ENCODE data around the gene TWF1. TPM values are rescaled to one million over a fixed set of nuclear protein-coding genes. Genes with fewer than 3 reads are reported as not detected.
"Not testable (repeated sequence)": the region's sequence is repeated elsewhere in the genome, so short reads cannot be mapped to it uniquely, and the experiment has no call there.

TWF1 gene
- polyA plus RNA-seq (2014; cell fraction: cytosol; rRNA removed) = 52.2 and 68.7 TPM in 2 replicates
- polyA plus RNA-seq (2014; cell fraction: nucleus; rRNA removed) = 37.7 and 42.4 TPM in 2 replicates

DNA sequence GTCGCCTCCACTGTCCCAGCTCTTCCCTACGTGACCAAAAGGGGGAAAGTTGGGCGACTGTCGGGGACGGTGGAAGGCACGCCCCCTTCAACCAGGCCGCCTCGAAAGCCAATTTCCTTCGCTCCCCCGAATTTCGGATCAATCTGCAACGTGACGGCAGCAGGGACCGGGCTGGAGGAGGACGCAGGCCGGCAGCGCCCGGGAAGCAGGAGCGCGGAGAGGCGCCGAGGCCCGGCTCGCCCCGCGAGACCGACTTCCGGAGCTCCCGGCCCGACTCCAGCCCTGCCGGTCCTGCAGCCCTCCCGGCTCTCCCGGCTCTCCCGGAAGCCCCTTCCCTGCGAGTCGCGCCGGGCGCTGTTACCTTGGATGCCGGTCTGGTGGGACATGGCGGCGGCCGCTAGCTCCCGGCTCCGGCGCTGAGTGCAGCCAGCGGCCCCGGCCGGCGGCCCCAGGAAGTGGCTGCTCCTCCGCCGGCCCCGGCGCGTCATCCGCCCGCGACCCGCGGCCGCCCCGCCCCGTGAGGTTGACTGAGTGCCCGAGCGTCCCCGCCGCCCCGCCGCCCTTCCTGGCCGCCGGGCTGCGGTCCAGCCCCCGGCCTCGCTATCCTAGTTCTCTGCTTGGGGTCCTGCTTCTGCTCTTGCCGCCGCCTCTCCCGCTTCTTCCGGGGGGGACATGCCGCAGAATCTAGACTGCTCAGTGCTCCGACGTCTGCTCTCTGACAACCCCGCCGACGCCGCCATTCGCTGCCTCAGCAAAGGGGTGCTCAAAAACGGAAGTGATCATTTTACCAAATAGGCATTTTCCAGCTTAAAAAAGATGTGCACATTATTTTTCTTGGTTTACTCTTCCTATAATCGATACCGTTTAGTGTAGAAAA, at the start of gene TWF1:
Gene TWF1, minus strand, starts transcription at position 458 of the 877 bp plus-strand sequence. Its CDS starts 72 bp downstream, at position 386.
- DNase-seq (ENCODE audit: low spot score) = peak; percentile 78

DNA sequence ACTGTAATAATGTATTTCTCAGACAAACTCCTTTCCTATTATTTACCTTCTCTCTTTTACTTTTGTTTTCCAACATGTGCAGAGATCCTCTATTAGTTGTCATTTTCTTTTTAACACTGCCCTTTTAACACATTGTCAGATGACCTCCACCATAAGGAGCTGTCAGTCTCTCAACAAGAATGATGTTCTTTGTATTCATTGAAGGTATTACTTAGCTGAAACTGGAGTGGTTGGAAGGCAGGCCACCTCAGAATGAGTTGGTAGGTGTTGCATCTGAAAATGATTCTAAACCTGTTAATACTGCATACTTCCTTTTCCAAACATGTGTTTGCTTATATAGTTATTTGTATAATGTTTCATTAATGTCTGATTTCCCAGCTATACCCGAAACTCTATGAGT, 46.6 kb upstream of the TWF1 start:
- DNase-seq (ENCODE audit: low spot score) = no peak

DNA sequence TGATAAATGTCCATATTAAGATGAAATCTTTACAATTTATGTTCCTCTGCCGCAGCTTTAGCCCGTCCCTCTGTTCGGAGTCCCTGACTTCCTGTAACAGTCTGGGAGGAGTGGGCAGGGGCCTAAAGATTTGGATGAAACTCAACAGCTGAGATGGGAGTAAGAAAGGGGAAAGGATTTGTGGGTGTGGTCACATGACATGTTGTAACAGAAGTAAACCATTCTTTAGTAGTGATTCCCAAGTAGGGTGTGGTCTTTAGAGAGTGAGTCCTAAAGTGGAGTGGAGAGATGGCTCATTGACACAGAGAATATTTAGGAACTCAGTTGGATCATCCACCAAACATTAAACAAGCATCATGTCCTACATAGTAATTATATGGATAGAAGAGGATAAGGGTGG, 42.7 kb upstream of the TWF1 start:
- DNase-seq (ENCODE audit: low spot score) = no peak

DNA sequence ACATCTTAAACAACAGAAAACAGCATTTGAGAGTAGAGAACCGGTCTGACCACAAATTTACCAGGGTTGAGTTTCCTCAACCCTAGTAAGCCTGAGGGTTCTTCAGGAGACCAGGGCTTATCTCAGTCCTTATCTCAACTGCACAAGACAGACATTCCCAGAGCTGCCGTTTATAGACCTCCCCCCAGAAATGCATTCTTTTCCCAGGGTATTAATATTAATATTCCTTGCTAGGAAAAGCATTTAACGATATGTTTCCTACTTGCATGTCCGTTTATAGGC, 42.0 kb upstream of the TWF1 start:
- no peak for DNase-seq (ENCODE audit: low spot score)

DNA sequence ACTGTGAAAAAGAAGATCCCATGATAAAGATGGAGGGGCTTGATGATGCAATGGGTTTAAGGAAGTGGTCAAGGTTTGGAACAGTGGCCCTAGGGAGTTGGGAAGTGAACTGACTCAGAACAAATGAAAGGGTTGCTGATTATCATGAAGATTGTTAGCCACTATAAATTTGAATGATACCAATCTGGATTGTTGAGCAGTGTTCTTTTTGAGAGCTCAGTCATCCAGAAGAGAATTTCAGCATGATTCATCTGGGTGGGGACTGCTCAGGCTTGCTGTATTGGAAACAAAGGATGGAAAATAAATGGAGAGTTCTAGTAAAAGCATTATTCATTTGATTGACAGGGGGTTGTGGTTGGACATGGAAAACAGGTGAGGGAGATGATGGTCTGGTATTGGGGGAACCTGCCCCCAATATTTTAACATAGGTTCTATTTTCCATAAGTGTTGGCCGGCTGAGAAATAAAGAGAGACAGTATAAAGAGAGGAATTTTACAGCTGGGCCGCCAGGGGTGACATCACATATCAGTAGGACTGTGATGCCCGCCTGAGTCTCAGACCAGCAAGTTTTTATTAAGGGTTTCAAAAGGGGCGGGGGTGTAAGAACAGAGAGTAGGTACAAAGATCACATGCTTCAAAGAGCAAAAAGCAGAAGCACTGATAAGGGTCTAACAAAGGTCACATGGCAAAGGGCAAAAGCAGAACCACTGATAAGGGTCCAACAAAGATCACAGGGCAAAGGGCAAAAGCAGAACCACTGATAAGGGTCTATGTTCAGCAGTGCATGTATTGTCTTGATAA, 41.5 kb upstream of the TWF1 start:
- DNase-seq (ENCODE audit: low spot score) = not testable (repeated sequence)

DNA sequence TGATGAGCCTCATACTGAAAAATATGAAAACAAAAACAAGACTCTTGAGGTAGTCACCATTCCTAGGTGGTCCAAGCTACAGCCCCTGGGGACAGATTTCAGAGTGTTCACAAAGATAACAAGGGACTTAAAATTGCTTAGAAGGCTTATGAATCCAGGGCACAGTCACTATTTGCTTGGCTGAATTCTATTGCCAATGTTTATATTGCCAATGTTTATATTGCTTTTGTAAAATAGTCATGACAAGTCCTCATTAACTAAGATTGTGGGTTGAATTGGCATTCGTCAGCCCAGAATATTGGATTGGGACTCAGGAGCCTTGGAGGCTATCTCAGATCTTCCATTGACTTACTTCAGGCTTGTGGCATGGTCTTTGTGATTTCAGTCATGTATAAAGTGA, 36.1 kb upstream of the TWF1 start:
- DNase-seq (ENCODE audit: low spot score) = no peak

DNA sequence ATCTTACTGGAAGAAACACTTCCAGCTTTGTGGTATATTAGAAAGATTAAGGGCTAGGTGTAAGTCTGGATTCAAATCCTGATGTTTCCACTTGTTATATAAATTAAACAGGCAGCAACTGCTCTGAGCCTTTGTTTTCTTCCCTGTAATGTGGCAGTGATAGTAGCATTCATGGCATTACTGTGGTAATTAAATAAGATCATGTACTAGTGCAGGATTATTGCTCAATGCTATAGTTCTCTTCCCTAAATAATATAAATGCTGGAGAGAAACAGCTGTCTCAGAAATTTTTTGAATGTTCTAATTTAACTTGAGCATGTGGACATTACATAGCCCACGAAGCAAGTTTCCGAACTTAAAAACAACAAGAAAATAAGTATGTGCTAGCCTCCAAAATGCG, 35.1 kb upstream of the TWF1 start:
- DNase-seq (ENCODE audit: low spot score) = no peak

DNA sequence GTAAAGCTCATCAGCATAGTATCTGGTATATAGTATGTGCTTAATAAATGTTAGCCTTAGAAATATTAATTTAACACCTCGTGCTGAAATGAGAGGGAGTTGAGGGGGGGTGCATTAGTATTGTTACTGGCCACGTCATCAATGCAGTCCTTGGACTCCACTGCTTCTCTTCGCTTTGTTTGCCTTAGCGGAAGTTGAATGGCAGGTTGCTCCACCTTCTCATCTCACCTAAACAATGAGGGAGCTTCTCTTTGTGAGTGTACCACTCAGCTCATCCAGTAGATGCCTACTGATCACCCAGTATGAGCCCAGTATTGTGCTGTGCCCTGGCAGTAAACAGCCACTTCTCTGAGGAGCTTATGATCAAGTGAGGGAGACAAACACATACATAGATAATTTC, 34.2 kb upstream of the TWF1 start:
- DNase-seq (ENCODE audit: low spot score) = no peak

DNA sequence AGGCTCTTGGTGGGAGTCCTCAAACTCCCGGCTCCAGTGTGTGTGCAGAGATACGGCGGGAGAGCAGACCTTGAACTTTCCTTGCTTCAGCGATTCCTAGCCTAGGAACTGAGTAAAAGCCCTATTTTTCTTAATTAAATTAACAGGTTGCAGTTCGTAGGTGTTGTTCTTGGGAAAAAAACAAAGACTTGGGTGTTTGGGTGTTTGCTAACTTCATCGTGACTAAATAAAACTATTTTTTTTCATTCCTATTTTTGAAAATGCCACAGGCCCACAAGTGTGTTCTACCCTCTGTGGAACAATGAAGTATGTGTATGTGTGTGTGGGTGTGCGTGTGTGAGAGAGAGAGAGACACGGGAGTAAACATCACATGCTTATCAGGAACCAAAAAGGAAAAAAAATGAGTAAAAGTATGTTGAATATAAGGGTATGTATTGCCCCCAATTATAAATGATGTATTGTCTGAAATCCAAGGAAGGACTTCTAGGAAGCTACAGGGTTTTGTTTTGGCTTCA, 30.4 kb upstream of the TWF1 start:
- no peak for DNase-seq (ENCODE audit: low spot score)

DNA sequence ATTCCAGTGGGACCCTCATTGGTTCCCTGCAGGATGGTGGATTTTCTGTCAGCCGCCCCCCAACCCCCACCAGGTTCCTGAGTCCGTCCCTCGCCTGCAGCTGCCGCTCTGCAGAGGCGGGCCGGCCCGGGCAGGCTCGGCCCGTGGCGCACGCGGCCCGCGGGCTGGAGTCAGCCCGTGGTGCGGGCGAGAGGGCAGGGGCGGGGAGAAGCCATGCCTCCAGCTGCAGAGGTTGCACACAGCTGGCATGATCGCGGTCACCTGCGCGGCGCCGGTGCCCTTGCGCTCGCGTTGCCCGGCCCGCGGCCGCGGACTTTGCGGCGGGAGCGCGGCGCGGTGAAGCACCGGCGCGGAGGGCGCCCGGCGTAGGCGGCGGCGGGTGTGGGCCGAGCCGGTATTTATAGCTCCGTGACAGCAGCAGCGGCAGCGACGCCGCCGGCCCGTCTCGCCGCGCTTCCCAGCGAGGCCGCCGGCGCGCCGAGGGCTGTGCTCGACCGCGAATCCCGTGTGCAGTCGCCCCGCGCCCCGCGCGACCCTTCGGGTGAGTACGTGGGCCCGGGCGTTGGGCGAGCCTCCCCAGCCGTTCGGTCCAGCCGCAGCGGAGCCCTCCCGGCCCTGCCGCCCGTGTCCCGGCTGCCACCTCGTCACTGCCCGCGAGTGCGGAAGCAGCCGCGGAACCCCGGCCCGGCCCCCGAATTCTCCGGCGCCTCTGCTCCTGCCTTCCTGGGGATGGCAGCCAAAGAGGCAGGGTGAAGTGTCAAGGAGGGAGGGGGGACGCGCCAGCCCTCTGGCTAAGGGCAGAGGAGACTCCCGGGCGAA, 29.7 kb upstream of the TWF1 start, which contains the start of gene TMEM117:
Gene TMEM117, plus strand, starts transcription at position 426 of the 819 bp plus-strand sequence.
- DNase-seq (ENCODE audit: low spot score) = peak; percentile 57

DNA sequence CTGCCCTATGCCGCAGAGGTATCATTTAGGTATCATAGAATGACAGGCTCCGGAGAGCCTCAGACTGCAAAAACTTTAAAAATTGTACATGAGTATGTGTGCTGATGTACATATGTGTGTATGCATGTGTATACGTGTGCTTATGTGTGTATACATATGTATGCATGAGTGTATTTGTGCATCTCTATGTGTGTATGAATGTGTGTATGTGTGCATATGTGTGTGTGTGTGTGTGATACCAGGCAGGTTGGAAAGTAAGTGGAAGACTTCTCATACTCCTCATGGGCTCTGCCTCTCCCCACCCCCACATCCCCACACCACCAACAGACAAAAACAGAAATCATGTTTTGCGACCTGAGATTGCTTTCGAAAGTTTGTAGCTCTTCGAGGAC, 29.1 kb upstream of the TWF1 start:
- no peak for DNase-seq (ENCODE audit: low spot score)

DNA sequence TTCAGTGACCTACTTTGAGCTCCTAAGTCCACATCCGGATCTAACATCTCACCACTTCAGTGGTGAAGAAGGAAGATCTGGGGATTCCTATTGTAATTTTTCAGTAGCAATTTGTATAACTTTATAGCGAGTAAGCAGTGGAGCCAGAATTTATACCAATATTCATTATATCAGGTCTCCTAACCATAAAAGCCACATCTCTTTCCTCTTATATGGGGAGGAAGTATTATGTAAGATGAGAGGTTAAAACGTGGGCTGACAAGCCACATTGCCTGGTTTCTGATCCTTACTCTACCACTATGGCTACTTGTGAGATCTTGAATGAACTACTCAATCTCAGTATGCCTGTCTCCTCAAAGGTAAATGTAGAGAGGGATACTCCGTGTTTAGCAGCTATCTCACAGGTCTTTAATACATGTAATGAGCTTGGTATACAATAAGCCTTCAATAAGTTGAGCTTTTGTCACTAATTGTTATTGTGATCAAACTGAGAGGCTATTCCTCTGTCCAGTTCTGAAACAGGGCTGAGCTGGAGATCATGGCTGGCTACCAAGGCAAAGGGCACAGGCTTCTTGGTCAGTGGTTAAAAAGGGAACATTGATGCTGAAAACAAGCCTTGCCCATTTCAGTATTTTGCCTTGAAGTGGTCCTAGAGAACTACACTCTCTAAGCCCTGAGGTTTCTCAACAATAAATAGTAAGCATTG, 26.5 kb upstream of the TWF1 start:
- no peak for DNase-seq (ENCODE audit: low spot score)

DNA sequence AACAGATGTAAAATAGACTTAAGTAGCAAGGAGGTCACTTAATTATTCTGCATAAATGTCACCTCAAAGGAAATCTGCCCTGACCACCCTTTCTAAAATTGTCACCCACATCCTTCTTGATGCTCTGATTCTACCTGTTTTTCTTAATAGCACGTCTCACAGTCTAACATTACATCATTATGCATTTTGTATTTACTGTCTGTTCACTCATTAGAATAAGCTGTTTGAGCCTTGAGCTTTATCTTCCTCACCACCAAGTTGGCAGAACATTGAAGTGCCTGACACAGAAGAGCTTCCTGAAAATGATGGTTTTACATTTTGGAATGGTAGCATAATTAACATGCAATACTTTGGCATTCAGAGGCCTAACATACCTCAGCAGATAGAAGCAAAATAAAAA, 21.0 kb upstream of the TWF1 start:
- DNase-seq (ENCODE audit: low spot score) = no peak

DNA sequence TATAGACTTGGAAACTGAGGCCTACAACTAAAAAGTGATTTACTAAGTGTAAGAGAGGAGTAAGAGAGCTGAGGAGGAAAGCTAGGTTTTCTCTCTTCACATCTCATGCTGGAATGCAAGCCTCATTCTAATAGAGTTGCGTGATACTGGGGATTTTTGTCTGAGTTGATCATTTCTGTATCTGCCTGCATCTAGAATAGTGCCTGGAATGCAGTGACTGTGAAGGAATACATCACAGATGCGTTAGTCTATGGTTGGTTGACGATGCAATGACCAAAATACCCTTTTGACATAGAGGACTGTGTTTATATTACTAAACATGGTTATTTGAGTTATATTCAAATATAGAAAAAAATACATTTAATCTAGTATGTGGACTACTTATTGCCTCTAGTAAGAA, 20.6 kb upstream of the TWF1 start:
- DNase-seq (ENCODE audit: low spot score) = no peak

DNA sequence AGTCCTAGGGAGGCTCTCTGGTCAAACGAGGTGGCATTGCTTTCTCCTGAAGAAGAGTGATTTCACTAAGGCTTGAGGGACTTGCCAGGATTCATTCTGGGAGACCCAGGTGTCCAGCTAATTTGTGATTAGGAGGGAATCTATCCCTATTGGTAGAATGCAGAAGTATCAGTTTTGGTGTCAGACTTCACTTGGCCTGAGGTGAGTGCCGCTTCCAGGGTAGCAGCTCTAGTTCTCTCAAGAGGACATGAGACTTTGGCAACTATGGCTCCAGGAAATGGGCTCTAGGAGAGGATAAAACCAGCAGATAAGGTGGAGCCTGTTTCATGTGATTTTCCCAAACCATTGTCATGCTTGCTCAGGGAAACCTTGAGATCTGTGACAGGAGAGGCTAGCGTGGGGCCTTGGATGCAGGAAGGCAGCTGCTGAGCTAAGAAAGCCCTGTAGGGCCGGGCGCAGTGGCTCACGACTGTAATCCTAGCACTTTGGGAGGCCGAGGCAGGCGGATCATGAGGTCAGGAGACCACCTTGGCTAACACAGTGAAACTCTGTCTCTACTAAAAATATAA, 18.2 kb upstream of the TWF1 start:
- DNase-seq (ENCODE audit: low spot score) = no peak

DNA sequence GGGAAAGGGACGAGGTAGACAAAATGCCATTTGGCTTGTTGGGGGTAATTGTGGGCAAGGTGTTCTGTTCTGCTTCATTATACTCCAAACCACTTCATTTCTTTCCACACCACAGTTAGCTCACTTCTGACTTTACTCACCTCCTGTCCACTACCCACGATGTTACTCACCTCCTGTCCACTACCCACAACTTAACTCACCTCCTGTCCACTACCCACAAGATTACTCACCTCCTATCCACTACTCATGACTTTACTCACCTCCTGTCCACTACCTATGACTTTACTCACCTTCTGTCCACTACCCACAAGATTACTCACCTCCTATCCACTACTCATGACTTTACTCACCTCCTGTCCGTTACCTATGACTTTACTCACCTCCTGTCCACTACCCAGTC, 10.1 kb upstream of the TWF1 start:
- DNase-seq (ENCODE audit: low spot score) = no peak

DNA sequence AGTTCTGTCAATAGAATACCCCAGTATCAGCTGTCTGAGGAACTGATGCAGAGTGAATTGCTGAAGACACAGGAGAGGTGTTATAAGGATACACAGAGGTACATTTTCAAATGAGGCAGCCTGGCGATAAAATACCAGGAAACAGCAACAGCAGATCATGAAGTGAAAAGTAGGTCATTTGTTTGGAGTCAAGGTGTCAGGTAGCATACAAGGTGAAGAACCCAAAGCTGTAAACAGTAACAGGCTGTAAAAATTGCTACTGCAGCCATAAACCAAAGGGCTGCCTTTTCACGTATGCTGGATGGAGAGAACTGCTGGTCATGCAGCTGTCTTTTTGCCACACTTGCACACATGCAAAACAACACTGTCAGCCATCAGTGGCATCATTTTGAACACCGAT, 9.3 kb upstream of the TWF1 start:
- no peak for DNase-seq (ENCODE audit: low spot score)

DNA sequence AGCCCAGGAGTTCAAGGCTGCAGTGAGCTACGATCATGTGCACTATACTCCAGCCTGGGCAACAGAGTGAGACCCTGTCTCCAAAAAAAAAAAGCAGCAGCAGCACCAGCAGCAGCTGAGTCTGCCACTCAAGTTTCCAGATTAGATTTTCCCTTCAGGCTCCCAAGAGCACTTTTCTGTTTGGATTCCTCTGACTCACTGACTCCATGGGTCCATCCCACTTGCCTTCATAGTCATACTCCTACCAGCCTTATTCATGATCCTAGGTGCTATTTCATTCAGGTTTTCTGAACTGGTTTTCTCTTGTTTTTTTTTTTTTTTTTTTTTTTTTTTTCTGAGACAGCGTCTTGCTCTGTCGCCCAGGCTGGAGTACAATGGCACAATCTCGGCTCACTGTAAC, 6.8 kb upstream of the TWF1 start:
- DNase-seq (ENCODE audit: low spot score) = no peak

DNA sequence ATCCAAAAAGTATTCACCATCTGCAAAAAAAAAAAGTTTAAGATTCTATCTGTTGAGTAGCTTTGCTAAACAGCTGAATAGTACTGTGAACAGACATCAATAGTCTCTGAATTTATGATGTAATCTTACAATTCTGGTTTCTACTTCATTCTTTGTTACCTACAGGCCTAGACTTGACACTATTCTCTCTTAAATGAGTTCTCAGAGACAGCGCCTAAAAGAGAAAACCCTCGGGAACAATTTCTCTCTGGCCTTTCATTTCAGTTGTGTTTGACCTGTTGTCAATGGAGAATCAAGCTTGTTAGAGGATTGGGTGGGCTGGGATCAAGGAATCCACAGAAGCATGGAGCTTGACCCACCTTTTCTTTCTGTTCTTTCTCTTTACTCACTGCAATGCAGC, 5.9 kb upstream of the TWF1 start:
- no peak for DNase-seq (ENCODE audit: low spot score)

DNA sequence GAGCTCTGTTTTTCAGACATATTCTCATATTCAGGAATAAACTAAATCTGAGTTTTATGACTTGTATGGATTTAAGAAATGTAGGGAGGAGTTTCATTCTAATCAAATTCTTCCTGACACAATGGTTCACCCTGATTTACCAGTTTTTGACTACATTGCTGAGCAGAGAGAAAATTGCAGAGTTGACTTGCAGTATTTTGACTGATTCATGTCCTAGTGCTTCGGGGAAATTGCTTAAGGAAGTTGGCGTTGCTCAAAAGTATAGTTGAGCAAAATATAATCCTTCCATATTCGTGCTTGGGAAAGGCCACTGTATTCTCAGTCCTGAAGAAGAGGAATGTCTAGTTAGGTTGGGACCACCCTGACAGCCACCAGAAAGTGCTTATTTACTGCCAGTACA, 1.3 kb upstream of the TWF1 start:
- DNase-seq (ENCODE audit: low spot score) = no peak

DNA sequence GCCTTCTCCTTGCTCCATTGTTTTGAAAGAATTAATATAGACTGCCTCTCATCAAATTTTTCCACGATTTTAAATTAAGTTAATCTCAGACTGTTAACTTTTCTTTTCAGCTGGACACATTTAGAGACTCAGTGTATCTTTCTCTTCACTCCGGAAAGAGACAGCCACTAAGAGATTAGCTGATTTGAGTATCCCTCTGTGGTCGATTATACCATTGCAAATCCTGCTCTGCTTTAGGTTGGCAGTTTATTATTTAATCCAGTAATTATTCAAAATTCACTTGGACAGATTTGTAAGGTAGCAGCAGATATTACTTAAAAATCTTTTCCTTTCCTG, 588 bp upstream of the TWF1 start:
- peak; percentile 12 for DNase-seq (ENCODE audit: low spot score)

Measured in SK-N-DZ (cell line).